ENCODE measurements around the gene ATP9B. TPM values are rescaled to one million over a fixed set of nuclear protein-coding genes. Genes with fewer than 3 reads are reported as not detected.
A peak's percentile ranks its signal among the peaks of the same experiment; 100 is the strongest.

ATP9B gene
- total RNA-seq, 1 donor from 2014 or later: 43.9 TPM

- ATAC-seq: peak; percentile 45
- H3K4me3 ChIP-seq: no peak overlapping the region
Observed at GRCh38 chr18:79315596-79315995, 246.4 kb downstream of the ATP9B start.

DNA sequence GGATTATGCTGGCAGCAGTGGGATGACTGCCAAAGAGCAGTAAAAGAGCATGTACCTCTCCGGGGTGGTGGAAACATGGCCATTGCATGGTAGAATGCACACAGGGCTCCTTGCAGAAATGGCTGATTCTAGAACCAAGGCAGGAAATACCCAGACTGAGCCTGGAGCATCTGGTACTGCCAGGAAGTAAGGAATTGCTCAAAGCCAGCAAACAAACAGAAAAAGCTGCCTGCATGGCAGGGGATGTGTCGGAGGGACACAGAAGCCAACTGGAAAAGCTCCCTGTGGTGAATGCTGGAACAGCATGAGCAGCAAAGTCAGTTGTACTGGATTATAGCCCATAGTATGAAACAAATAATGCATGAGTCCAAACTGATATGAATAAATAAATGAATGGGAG is 248.5 kb downstream of the ATP9B start:
- Histone ChIP-seq H3K9me3 (no peaks in the 10 kb centered on the region), H3K4me3 (no peak overlapping the region), H3K27me3 (no peaks in the 10 kb centered on the region), H3K36me3 (no peaks in the 10 kb centered on the region), H3K27ac (no peak overlapping the region), H3K4me1 (no peaks in the 10 kb centered on the region)
- TF ChIP-seq CTCF (IDR thresholded peaks at IDR 0.05): no peak
- no peak for ATAC-seq
- intact Hi-C loops (cut with DNase I): no loop called here
- no peak for DNase-seq

More at GRCh38 chr18:79315596-79315995, 246.4 kb downstream of the ATP9B start:
- Histone ChIP-seq H3K27me3 (no peaks in the 10 kb centered on the region), H3K27ac (no peak overlapping the region), H3K9me3 (no peaks in the 10 kb centered on the region), H3K4me1 (no peaks in the 10 kb centered on the region), H3K36me3 (peaks cover 7% of the 10 kb centered on the region)
- no peak for DNase-seq
- intact Hi-C loops (cut with DNase I): no loop called here
- no peak for TF ChIP-seq CTCF (IDR thresholded peaks at IDR 0.05)

DNA sequence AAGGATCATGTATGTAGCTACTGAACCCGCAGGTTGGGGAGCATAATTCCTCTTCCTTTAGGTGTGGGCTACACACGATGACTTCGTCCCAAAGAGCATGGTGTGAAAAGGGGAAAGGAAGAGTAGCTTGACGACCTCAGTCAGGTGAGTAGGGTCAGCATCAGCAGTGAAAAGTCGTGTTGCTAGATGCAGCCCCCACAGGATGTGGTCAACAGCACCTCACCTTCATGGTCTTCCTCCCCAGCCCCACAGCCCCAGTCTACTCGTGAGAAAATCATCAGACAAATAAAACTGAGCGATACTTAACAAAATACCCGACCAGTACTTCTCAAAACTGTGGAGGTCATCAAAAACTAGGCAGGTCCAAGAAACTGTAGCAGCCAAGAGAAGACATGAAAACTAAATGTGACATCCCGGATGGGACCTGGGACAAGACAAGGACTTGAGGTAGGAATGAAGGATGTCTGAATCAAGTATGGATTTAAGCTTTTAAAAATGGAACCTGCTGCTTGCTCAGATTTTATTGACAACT is 249.0 kb downstream of the ATP9B start:
- no peaks in the 10 kb centered on the region for H3K9me3 ChIP-seq
- no peak for TF ChIP-seq CTCF (IDR thresholded peaks at IDR 0.05)
- H3K4me3 ChIP-seq: no peak overlapping the region
- H3K36me3 ChIP-seq: no peaks in the 10 kb centered on the region
- intact Hi-C loops (cut with DNase I): no loop called here
- H3K27ac ChIP-seq: no peak overlapping the region
- no peaks in the 10 kb centered on the region for H3K4me1 ChIP-seq
- no peak for ATAC-seq
- no peak for DNase-seq
- H3K27me3 ChIP-seq: no peaks in the 10 kb centered on the region

- H3K9me3 ChIP-seq: no peaks in the 10 kb centered on the region
- no peak for DNase-seq
- no peak for ATAC-seq
- H3K36me3 ChIP-seq: peaks cover 9% of the 10 kb centered on the region
- H3K4me1 ChIP-seq: no peaks in the 10 kb centered on the region
- H3K4me3 ChIP-seq: no peak overlapping the region
- no peaks in the 10 kb centered on the region for H3K27me3 ChIP-seq
- no peak overlapping the region for H3K27ac ChIP-seq
- intact Hi-C loops (cut with DNase I): no loop called here
- TF ChIP-seq CTCF (IDR thresholded peaks at IDR 0.05): no peak
Observed at GRCh38 chr18:79320216-79320850, 251.1 kb downstream of the ATP9B start.

GRCh38 chr18:79321625-79322405 is 252.6 kb downstream of the ATP9B start:
- intact Hi-C loops (cut with DNase I): no loop called here
- no peaks in the 10 kb centered on the region for H3K9me3 ChIP-seq
- no peak for ATAC-seq
- no peaks in the 10 kb centered on the region for H3K4me1 ChIP-seq
- peaks cover 9% of the 10 kb centered on the region for H3K36me3 ChIP-seq
- TF ChIP-seq CTCF (IDR thresholded peaks at IDR 0.05): no peak
- H3K27me3 ChIP-seq: no peaks in the 10 kb centered on the region
- DNase-seq: no peak
- H3K4me3 ChIP-seq: no peak overlapping the region
- H3K27ac ChIP-seq: no peak overlapping the region

All from upper lobe of right lung (tissue), 1 donor.